Aorta (tissue), 5 donors: Measurements from ENCODE around the gene TMEM234. TPM values are rescaled to one million over a fixed set of nuclear protein-coding genes. Genes with fewer than 3 reads are reported as not detected.

ENCODE experiments used
- ATAC-seq: fragments of 200-7000 bp; cut with Tn5 transposase; one replicate; pipeline ENCODE4 v1.9.1; 2022; ENCODE audit warnings: moderate library complexity; ENCODE audit not compliant: low FRiP score
- DNase-seq, 2 donors: peaks; one replicate each; pipeline ENCODE4 v3.0.0-alpha.2; 2020
- H3K27ac ChIP-seq, 2 donors: one replicate each; pipeline ENCODE4 v1.5.1; 2013; ENCODE audit warnings: low read length in 2 of 2, mild to moderate bottlenecking in 2 of 2, moderate library complexity in 2 of 2, control low read depth in 1 of 2, inconsistent platforms in 1 of 2, low read depth in 1 of 2
- H3K27me3 ChIP-seq, 2 donors: one replicate each; pipeline ENCODE4 v1.6.1; 2013; ENCODE audit warnings: control low read depth in 1 of 2, low read length in 1 of 2, mild to moderate bottlenecking in 1 of 2, moderate library complexity in 1 of 2; ENCODE audit not compliant: insufficient read depth in 2 of 2, control insufficient read depth in 1 of 2
- H3K36me3 ChIP-seq, 2 donors: one replicate each; pipeline ENCODE4 v1.6.1; 2013; ENCODE audit warnings: control low read depth in 1 of 2, low read length in 1 of 2, mild to moderate bottlenecking in 1 of 2; ENCODE audit not compliant: insufficient read depth in 2 of 2, control insufficient read depth in 1 of 2
- H3K4me1 ChIP-seq, 2 donors: one replicate each; pipeline ENCODE4 v1.6.1; 2013; ENCODE audit warnings: low read length in 2 of 2, control low read depth in 1 of 2, mild to moderate bottlenecking in 1 of 2, moderate library complexity in 1 of 2; ENCODE audit not compliant: insufficient read depth in 2 of 2, control insufficient read depth in 1 of 2
- H3K4me3 ChIP-seq, 2 donors: one replicate each; pipeline ENCODE4 v1.5.1; 2013; ENCODE audit warnings: low read length in 2 of 2, control low read depth in 1 of 2, mild to moderate bottlenecking in 1 of 2
- H3K9me3 ChIP-seq: one replicate; pipeline ENCODE4 v1.6.1; 2013; ENCODE audit warnings: mild to moderate bottlenecking, low read length; ENCODE audit not compliant: control insufficient read depth
- WGBS, 2 donors: extraction: QIAGEN DNeasy Blood & Tissue Kit; methylation state at CpG; one replicate each; pipeline ENCODE4 v1.1.7; 2013; 5-methylcytosine and 5-hydroxymethylcytosine counted together
- intact Hi-C, 2 donors: fragments of 100-400 bp; cut with DNase I; formaldehyde crosslinking; loops; one replicate each; pipeline versions ENCODE4 v1.14.2 to v1.15.0; 2022
- polyA plus RNA-seq, 2 donors: library from polyadenylated mRNA; stranded (reverse); fragments of 200-250 nt; gene quantifications; one replicate each; pipeline ENCODE4 v1.2.3, GENCODE V29; 2013
- total RNA-seq, 2 donors: library from RNA; stranded (reverse); fragmentation: NEBNext Ultra II Directional; extraction: Animal tissue kit (Norgen Biotek cat#: 25700); gene quantifications; one replicate each; pipeline ENCODE4 v1.2.1, GENCODE V29; 2021
- donor health status: healthy with polysubstance abuse.
- donor health status: Bipolar disorder and iron deficiency.
- donor health status: DM: no; HTN: no; CAD: no.
- donor health status: DM: no; HTN: no; CAD: no.
- donor health status: DM: yes; HTN: yes; CAD: no.

TMEM234 gene
- total and polyA plus RNA-seq, 4 donors: 10.4 to 24.3 (median 19.5) TPM

- intact Hi-C loops: no loop called here
- Histone ChIP-seq H3K27ac (no peak overlapping the region), H3K9me3 (no peaks in the 10 kb centered on the region), H3K4me1 (no peaks in the 10 kb centered on the region), H3K27me3 (no peaks in the 10 kb centered on the region), H3K36me3 (peaks cover 4 to 10% of the 10 kb centered on the region in 2 donors), H3K4me3 (no peak overlapping the region)
- WGBS, 2 donors: 62 to 77% methylated on average over 3 of the region's 3 CpGs
- ATAC-seq (no peak), DNase-seq (no peak)
These were observed 23.7 kb downstream of the TMEM234 start for GRCh38 chr1:32198237-32199042.

- no peak for ATAC-seq
- intact Hi-C loops: no loop called here
- no peaks in the 10 kb centered on the region for H3K9me3 ChIP-seq
- H3K27me3 ChIP-seq: no peaks in the 10 kb centered on the region
- no peaks in the 10 kb centered on the region for H3K4me1 ChIP-seq
- no peak overlapping the region for H3K27ac ChIP-seq
- no peak for DNase-seq
- no peak overlapping the region for H3K4me3 ChIP-seq
- H3K36me3 ChIP-seq: peaks cover 4 to 13% of the 10 kb centered on the region in 2 donors
- WGBS, 2 donors: 59 to 70% methylated on average over 6 of the region's 6 CpGs
These were observed 24.3 kb downstream of the TMEM234 start for GRCh38 chr1:32197837-32198236.

GRCh38 chr1:32197074-32197473 lies 25.1 kb downstream of the TMEM234 start:
- Histone ChIP-seq H3K27me3 (no peaks in the 10 kb centered on the region), H3K36me3 (peaks cover 4 to 16% of the 10 kb centered on the region in 2 donors), H3K4me3 (no peak overlapping the region), H3K27ac (no peak overlapping the region), H3K9me3 (no peaks in the 10 kb centered on the region), H3K4me1 (no peaks in the 10 kb centered on the region)
- WGBS, 2 donors: 69 to 89% methylated on average over 1 of the region's 1 CpG
- DNase-seq (no peak), ATAC-seq (no peak)
- intact Hi-C loops: no loop called here

GRCh38 chr1:32195972-32196823 lies 26.0 kb downstream of the TMEM234 start:
- Histone ChIP-seq H3K9me3 (no peaks in the 10 kb centered on the region), H3K4me3 (no peak overlapping the region), H3K36me3 (peaks cover 4 to 17% of the 10 kb centered on the region in 2 donors), H3K27me3 (no peaks in the 10 kb centered on the region), H3K27ac (no peak overlapping the region), H3K4me1 (no peaks in the 10 kb centered on the region)
- intact Hi-C loops: no loop called here
- DNase-seq: no peak
- no peak for ATAC-seq

DNA sequence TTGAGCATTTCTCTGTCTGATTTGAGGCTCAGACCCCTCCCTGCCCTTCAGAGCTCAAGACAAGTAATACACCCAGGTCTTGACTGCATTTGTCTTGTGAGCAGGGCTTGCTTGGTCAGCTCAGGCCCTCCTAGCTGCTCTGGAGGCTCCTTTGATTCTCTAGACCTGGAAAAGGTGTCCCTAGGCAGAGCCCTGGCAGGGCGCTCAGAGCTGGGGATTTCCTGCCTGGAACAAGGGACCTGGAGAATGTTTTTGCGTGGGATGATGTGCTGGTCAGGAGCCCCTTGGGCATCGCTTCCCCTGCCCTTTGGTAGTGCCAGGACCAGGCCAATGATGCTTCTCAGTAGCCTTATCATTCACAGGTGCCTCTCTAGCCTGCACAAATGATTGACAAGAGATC lies 26.6 kb downstream of the TMEM234 start:
- intact Hi-C loops: no loop called here
- H3K4me3 ChIP-seq: no peak overlapping the region
- H3K27ac ChIP-seq: no peak overlapping the region
- DNase-seq: no peak
- 76 to 82% methylated on average over 3 of the region's 3 CpGs for WGBS, 2 donors
- H3K4me1 ChIP-seq: no peaks in the 10 kb centered on the region
- H3K9me3 ChIP-seq: no peaks in the 10 kb centered on the region
- no peaks in the 10 kb centered on the region for H3K27me3 ChIP-seq
- ATAC-seq: no peak
- H3K36me3 ChIP-seq: peaks cover 4 to 20% of the 10 kb centered on the region in 2 donors

GRCh38 chr1:32194984-32195383 lies 27.2 kb downstream of the TMEM234 start:
- H3K36me3 ChIP-seq: peaks cover 4 to 21% of the 10 kb centered on the region in 2 donors
- DNase-seq (no peak), ATAC-seq (no peak)
- 88 to 91% methylated on average over 6 of the region's 6 CpGs for WGBS, 2 donors
- H3K4me3 ChIP-seq: no peak overlapping the region
- no peak overlapping the region for H3K27ac ChIP-seq
- no peaks in the 10 kb centered on the region for H3K4me1 ChIP-seq
- intact Hi-C loops: no loop called here
- H3K9me3 ChIP-seq: no peaks in the 10 kb centered on the region
- no peaks in the 10 kb centered on the region for H3K27me3 ChIP-seq

DNA sequence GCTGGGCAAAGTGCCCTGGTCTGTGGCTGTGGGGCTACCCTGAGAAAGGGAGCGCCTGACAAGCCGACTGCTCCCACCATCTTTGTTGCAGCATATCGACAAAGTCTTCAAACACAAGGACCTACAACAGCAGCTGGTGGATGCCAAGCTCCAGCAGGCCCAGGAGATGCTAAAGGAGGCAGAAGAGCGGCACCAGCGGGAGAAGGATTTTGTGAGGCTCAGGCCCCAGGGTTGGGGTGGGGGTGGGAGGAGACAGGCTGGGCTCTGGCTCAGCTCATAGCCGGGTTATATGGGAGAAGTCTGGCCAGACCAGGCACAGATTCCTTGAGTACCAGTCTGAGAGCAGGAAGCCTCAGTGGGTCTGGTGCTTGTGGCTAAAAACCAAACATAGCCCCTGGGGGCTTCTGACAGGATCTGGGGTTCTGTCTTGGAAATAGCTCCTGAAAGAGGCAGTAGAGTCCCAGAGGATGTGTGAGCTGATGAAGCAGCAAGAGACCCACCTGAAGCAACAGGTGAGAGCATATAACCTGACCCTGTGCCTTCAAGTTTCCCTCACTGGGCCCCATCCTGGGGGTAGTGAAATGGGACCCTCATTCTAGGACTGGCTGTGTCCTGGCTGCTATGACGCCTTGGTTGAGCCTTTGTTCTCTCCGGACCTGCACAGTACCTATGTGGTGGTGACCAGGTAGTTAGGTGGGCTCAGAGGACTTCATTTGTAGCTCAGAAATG lies 29.8 kb downstream of the TMEM234 start:
- Histone ChIP-seq H3K36me3 (peaks cover 7 to 30% of the 10 kb centered on the region in 2 donors), H3K9me3 (no peaks in the 10 kb centered on the region), H3K27ac (no peak overlapping the region), H3K27me3 (no peaks in the 10 kb centered on the region), H3K4me3 (no peak overlapping the region), H3K4me1 (no peaks in the 10 kb centered on the region)
- intact Hi-C loops: no loop called here
- DNase-seq: peak in 1 of 2 donors; percentile 19
- no peak for ATAC-seq
- WGBS, 2 donors: 87 to 91% methylated on average over 8 of the region's 8 CpGs

GRCh38 chr1:32187850-32188249 lies 34.3 kb downstream of the TMEM234 start:
- ATAC-seq (no peak), DNase-seq (peak; percentile 14 to 68)
- intact Hi-C loops: no loop called here
- H3K4me1 ChIP-seq: no peaks in the 10 kb centered on the region
- H3K9me3 ChIP-seq: no peaks in the 10 kb centered on the region
- 96 to 97% methylated on average over 9 of the region's 9 CpGs for WGBS, 2 donors
- H3K36me3 ChIP-seq: peaks cover 6 to 23% of the 10 kb centered on the region in 2 donors
- H3K27me3 ChIP-seq: no peaks in the 10 kb centered on the region
- H3K4me3 ChIP-seq: no peak overlapping the region
- H3K27ac ChIP-seq: no peak overlapping the region
